H54 (cell line): ENCODE data around the gene TTC9C.

Experiments
- DNase-seq: peaks from one replicate; pipeline ENCODE4 v3.0.0; 2011; ENCODE audit warnings: low spot score, mixed read lengths; ENCODE audit not compliant: insufficient read length
- FAIRE-seq: peaks from 3 replicates; lab custom pipeline; 2011; peaks lifted over from hg19 to GRCh38; lab: Jason Lieb, UNC
- POLR2A ChIP-seq: IDR thresholded peaks from 2 replicates; pipeline ENCODE4 v1.6.1; 2011; ENCODE audit warnings: low read depth, mild to moderate bottlenecking, low read length

Gene TTC9C

DNA sequence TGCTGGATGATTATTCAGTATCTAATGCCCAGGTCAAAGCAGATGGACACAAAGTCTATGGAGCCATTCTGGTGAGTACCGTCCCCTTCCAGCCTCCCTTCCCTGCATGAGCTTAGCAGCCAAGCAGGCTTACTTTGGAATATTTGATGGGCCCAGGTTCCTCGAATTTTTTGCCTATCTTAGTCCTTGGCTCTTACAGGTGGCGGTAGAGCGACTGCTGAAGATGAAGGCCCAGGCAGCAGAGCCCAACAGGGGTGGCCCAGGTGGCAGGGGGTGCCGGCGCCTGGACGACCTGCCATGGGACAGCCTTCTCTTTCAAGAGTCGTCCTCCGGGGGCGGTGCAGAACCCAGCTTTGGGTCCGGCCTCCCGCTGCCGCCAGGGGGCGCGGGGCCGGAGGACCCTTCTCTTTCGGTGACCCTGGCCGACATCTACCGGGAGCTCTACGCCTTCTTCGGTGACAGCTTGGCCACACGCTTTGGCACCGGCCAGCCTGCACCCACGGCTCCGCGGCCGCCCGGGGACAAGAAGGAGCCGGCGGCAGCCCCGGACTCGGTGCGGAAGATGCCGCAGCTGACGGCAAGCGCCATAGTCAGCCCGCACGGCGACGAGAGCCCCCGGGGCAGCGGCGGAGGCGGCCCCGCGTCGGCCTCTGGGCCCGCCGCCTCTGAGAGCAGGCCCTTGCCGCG is 58.2 kb downstream of the TTC9C start:
- 0 out of 2 replicates have a peak, but pooled peaks have one; percentile 9 for TF ChIP-seq POLR2A
- no peak for FAIRE-seq

DNA sequence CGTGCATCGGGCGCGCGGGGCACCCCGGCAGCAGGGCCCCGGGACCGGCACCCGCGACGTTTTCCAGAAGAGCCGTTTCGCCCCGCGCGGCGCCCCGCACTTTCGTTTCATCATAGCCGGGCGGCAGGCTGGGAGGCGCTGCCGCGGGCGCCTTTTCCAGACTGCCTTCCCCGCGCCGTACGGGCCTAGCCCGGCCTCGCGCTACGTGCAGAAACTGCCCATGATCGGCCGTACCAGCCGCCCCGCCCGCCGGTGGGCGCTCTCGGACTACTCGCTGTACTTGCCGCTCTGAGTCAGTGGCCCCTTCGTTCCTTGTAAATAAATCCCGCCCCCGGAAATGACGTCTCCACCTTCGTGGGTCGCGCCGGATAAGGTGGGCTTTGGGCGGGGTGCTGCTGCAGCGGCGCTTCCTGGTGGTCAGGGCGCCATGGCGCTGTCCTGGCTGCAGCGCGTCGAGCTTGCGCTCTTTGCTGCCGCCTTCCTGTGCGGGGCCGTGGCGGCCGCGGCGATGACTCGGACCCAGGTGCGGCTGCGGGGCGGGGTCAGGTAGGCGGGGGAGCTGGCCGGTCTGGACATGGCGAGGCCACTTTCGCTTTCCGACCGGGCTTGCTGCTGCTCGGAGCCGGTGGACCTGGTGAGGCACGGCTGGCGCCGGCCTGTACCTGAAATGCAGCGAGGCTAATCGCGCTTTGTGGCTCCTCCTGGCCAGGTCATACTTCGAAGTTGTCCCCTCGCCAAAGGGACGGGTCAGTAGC is 58.9 kb downstream of the TTC9C start, which contains the start of gene TMEM179B:
TSS of gene TMEM179B (plus strand) at position 398 of the 755 bp plus-strand sequence. CDS start at position 428, 30 bp downstream.
- FAIRE-seq (no peak), DNase-seq (peak; percentile 89)

More for the DNA sequence above, 58.2 kb downstream of the TTC9C start:
- DNase-seq: peak; percentile 78

More for the DNA sequence above, 58.9 kb downstream of the TTC9C start, which contains the start of gene TMEM179B:
- peak; percentile 96 for TF ChIP-seq POLR2A
